Measurements from ENCODE around the gene TEX53.

Gene TEX53

DNA sequence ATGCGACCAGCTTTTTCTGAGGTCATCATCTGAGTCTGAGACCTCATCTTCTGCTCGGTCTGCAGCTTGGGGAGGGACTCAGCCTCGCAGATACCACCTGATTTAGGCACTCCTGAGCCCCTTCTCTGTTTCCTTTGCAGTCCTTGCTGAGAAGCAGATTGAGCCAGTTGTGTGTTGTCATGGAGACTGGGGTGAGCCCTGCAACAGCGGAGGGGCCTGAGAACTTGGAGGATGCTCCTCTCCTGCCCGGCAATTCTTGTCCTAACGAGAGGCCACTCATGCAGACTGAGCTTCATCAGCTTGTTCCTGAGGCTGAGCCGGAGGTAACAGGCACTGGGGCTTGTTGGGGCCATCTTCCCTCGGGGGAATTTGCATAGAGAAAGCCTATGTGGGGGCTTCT lies 19.2 kb downstream of the TEX53 start:
- no peak for DNase-seq (ENCODE audit: low spot score)

DNA sequence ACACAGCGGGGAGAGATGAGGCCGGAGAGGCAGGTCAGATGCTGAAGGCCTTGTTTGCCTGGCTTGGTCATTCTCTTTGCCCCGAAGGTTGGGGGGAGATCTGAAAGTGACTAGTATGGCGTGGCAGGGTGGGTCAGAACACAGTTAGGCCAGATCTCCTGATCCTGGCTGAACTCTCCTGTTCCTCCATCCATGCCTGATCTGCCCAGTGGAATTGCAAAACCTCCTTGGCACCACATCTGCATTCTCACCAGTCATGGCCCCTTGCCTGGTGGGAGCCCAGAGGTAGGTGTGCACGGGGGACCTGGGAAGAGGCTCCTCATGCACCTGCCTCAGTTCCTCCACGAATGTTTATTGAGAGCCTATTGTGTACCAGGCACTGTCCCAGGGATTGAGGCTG lies 23.2 kb downstream of the TEX53 start:
- no peak for DNase-seq (ENCODE audit: low spot score)

DNA sequence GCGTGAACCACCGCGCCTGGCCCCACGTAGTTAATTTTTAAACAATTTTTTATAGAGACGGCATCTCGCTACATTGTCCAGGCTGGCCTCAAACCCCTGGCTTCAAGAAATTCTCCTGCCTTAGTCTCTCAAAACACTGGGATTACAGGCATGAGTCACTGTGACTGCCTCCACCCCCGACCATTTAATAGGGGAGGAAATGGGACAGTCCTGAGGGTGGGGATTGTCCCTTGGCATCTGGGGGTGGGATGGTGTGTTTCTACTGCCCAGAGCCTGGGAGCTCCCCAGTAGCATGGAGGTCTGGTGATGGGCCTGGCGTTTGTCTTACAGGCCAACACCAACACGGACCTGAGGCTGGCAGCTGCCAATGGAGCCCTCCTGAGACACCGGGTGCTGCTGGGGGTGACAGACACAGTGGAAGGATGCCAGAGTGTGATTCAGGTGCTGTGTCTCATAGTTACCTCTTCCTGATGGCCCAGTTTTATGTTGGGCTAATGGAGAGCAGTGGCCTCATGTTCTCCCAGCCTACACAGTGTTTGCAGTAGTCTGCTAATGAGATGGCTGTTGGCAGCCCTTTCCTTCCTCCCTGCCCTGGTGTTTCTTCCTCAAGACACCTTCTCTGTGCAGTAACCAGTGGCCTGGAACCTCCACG lies 24.0 kb downstream of the TEX53 start:
- DNase-seq (ENCODE audit: low spot score) = no peak

DNA sequence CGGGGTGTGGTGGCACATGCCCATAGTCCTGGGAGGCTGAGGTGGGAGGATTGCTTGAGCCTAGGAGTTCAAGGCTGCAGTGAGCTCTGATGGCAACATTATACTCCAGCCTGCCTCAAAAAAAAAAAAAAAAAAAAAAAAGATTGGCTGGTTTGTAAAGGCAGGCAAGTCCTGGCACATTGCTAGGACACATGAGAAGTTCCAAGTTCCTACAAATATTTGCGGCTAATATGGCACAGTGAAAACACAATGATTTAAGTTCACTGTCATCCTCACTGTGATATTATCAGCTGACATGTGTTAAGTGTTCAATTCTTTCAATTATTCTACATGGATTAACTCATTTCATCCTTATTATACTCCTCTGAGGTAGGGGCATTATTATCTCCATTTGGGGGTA lies 26.4 kb downstream of the TEX53 start:
- DNase-seq (ENCODE audit: low spot score) = no peak

DNA sequence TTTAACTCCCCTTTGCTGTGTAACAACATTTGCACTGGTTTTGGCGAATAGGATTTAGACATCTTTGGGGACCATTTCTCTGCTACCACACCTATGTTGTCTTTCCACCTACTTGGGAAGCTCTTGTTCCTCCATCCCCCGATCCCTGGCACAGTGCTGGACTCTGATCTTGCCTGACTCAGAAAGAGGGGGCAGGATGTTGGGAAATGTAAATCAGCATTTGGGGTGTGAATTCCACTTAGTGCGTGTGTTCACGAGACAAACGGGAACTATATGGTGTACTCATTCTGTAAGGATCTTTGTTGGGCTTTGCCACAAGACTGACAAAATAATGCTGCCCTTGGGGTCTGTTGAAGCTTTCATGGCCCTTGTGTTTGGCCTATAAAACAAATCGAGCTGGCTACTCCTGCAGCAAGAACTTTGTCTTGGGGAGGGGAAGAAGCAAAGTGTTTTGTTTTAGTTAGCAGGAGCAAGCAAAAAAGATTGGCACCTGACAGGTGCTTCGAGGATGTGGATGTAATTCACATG lies 28.0 kb downstream of the TEX53 start:
- DNase-seq (ENCODE audit: low spot score) = no peak

DNA sequence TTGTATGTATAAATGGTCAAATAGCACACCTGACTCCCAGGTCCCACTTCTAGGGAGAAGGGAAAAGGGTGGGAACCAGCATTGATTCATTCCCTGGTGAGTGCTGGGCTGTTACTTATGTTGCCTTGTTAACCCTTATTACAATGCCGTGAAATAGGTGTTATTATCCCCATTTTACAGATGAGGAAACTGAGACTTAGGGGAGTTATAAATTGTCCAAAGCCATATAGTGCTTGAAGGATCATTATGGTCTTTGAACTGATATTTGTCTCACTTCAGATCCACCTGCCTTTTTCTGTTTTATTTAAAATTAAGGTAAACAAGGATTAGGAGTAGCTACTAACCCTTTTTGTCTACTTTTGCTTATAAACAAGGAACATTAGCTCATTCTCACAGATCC lies 30.1 kb downstream of the TEX53 start:
- no peak for DNase-seq (ENCODE audit: low spot score)

DNA sequence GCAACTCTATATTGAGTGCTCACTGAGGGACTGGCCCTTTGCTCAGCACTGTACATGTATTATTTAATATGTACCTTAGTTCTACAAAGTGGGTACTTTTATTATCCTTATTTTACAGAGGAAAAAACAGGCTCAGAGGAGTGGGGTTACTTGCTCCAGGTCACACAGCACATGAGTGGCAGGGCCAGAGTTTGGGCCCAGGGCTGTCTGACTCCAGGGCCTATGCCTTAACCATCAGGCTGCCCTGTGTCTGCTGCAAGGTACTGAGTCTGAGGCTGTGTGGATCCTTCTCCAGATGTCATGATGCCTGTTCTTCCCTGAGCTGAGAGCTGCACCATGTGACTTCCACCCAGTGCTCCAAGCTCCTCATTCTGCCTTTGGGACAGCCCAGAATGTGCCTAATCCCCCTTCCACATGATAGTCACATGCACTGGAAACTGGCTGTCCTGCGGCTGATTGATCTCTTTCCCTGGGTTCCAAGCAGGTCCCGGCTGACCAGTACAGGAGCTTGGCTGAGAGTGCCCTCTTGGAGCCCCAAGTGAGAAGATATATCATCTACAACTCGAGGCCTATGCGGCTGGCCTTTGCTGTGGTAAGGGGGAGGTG lies 31.1 kb downstream of the TEX53 start:
- DNase-seq (ENCODE audit: low spot score) = no peak

DNA sequence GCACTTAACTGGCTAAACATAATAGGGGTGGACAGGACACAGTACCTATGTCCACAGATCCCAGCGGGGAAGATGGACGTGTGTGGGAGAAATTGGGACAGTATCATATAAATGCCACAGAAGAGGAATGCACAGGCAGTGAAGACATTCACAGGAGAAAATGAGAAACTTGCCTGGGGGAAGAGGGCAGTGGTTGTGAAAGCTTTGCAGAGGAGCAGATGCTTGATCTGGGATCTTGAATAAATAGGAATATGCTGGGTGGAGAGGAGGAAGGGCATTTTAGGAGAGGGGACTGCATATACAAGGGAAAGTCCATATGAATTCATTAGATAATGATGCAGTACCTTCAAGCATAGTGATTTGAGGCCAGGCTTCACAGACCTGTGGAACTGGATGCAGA lies 32.9 kb downstream of the TEX53 start:
- no peak for DNase-seq (ENCODE audit: low spot score)

DNA sequence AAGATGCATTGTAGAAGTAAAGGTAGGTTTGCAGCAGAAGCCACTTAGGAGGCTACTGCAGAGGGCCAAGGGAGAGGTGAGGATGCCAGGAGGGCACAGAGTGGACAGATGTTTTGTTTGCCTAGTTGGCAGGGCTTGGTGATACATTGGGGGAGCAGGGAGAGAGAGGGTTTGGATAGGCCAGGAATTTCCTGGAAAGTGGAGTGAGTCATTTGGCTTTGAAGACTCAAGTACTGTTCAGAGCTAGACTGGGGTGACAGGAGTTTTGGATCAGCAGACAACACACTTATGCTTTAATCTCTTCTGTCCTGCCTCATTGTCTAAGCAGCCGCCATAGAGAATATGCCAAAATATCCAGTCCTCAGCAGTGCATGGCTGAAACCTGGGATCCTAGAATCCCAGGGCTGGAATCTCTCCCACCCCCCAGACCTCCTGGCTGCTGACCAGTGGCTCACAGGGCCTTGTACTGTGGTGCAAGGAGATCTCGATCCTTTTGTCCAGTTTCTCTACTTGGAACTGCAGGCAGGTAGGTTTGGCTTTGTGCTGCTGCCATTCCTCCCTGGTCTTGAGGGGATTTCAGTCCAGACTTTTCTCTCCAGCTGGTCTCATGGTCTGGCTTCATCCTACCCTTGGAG lies 35.5 kb downstream of the TEX53 start:
- peak; percentile 72 for DNase-seq (ENCODE audit: low spot score)

DNA sequence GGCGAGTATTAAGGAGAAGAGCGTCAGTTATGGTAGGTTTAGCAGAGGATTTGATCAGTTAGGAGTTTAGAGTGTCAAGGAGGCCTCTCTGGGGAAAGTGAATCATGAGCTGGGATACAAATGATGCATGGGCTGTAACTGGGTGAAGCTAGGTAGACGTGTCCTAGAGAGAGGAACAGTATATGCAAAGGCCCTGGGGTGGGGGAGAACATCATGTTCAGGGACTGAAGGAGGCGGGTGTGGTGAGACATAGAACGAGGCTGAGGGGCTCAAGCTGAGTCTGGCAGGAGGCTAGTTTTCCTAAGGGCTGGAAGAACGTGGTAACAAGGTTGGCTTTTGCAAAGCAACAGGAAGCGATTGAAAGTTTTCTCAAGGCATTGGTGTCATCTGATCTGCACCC lies 36.0 kb downstream of the TEX53 start:
- no peak for DNase-seq (ENCODE audit: low spot score)

DNA sequence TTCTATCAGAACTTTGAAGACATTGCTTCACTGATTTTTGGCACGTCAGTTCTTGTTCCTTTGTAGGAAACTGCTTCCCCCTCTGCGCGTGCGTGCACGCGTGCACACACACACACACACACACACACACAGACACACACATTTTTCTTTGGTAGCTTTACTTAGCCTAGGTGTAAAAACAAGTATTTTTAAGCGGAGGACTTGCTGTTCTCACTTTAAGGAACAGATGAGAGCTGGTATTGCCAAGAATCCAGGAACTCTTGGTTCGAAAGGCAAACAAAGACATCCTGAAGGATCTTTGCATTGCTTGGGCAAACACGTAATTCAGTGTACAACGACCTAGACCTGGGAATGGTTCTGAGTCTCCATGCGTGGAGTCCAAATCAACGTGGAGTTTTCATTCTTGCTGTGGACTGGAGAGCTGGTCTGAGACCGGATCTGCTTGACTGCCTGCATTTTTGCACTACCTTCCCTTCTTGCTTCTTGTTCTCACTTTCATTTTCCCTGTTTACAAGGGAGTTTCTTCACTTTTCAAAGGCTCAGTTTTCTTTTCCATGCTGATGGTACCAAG lies 38.3 kb downstream of the TEX53 start:
- DNase-seq (ENCODE audit: low spot score) = no peak

DNA sequence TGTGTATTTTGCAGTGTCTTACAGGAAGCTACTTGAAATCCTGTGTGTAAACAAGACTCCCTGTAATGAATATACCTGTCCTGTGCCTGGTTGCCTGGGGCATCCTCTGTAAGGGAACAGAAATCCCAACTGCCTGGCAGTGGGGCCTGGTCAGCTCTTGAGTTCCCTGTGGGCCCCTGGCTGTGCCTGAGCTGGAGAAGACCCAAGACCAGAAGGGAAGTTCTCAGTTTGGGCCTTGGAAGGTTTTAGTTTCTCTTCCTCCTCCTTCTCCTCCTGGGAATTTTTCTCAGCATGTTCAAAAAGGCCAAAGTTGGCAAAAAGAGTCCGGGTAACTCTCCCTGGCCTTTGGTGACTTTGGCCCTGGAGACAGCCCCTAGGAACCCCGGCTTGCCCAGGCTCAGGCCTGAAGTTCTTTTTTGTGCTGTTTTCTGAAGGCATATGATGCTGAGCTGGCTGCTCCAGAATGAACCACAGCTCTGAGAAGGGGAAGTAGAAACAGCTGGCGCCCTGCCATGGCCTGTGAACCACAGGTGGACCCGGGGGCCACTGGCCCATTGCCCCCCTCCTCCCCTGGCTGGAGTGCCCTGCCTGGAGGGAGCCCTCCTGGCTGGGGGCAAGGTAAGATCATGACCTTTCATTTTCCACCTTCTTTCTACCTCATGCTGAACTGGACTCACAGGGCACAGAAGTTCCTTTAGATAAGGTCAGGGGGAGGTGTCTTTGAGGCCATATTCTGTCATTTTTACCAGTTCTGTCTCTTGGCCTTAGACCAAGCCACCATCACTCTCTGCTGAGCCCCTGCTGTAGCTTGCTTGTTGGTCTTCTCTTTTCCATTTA lies 40.7 kb downstream of the TEX53 start:
- no peak for DNase-seq (ENCODE audit: low spot score)

DNA sequence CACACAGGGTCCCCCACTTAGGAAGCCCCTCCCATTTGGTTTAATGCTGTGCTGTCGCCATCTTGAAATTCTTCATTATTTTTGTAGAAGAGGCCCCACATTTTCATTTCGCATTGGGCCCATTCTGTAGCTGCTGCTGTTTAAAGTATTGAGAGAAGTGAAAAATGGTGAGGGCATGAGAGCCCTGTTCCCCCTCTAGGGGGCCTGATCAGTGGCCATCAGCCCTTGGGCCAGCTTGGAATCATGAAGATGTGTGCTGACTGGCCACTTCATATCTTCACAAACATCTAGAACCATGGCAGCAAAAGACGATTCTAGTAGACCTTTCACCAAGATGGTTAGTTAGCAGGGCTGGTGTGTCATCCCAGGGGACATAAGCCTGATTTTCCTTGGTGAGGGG lies 43.2 kb downstream of the TEX53 start:
- no peak for DNase-seq (ENCODE audit: low spot score)

DNA sequence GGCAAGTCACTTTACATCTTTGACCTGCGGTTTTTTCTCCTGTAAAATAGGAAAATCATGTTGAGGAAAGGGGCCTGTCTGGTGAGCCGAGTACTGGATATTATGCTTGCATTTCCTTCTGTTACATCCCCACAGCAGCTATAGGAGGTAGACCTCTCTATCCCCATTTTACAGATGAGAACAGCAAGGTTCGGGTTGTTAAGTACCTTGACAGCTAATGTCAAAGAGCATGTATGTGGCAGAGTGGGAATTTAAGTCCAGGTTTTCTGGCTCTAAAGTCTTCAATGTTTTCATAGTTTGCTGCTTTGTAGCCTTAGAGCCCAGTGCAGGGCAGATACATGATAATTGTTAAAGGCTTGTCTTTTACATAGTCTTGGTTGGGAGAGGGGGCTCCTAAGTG lies 43.7 kb downstream of the TEX53 start:
- DNase-seq (ENCODE audit: low spot score) = no peak

DNA sequence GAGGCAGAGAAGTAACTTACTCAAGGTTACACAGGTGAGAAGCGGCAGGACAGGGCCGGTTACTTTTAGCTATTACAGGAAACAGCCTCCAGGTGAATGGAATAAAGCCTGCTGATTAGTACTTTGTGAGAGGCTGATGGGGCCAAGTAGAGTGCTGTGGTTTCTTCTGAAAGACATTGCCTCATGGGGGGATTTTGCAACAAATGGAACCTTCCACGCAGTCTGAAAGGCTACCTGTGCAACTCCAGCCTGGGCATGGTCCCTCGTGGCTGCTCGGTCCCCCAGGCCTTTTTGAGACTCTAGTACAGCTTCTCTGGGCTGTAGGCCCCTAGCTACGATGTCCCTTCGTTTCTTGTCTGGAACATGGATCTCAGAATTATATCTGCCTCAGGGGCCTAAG lies 44.5 kb downstream of the TEX53 start:
- no peak for DNase-seq (ENCODE audit: low spot score)

DNA sequence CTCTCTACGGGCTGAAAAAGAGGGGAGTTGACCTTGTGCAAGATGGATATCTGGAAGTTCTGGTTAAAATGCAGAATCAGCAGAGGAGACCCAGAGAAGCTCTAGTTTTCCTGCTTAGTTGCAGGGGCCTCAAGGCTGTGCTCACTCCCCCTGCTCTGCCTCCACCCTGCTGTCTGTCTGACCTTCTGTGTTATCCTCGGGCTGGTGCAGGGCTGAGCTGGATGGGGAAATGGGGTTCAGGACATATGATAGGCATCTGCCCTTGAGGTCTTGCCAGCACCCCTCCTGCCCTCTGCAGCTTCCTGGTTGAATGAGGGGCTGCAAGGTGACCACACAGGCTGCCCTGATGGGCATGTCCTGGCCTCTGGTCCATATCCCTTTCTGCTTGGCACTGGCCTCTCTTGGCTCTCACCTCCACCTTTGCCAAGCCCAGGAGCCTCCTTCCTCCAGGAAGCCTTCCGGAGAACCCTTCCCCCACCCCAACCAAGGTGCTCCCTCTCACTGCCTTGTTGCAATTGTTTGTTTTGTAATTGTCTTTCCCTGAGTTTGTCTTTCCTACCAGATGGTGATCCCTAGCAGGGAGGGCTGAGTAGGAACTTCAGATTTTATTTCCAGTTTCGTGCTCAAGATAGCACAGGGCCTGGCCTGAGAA lies 45.2 kb downstream of the TEX53 start:
- DNase-seq (ENCODE audit: low spot score) = no peak

DNA sequence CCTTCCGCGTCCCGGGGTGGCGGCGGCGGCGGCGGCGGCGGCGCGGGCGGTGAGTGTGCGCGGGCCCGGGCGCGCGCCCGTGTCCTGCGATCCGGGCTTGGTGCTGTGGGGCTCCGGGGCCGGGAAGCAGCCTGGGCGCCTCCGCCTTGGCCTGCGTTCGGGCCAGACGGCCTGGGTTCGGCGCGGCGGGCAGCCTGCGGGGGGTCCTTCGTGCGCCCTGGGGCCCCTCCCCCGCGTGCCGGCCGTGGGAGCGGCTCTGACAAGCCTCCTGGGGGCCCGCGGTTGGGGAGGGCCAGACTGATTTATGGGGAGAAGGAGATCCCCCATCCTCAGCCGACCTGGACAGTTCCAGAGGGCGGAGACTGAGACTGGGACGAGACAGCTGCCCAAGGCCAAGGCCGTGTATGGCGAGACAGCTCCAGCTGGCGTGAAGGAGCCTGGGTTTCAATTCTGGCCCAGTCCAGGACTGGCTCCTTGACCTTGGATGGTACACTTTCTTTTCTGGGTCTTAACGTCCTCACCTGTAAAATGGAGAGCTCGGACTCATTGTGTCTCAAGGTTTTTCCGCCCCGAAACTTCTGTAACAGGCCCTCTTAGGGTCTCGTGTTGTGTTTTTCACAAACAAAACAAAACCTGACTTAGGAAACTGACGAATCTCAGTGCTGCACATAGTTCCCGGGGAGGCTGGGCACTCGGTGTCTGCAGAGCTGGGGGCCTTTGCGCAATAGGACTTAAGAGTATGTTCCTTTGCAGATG lies 45.9 kb downstream of the TEX53 start:
- peak; percentile 83 for DNase-seq (ENCODE audit: low spot score)

DNA sequence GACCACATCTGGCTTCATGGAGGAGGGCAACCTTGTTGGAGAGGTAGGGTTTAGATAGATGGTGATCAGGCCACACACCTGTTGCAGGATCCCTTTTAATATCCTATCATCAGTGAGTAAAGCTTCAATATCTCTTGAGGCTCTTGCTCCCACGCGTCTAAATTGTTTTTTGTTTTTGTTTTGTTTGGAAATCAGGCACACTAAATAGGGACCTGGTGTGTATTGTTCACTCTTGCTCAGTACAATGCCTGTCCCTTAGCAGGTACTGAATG lies 49.1 kb downstream of the TEX53 start:
- no peak for DNase-seq (ENCODE audit: low spot score)

DNA sequence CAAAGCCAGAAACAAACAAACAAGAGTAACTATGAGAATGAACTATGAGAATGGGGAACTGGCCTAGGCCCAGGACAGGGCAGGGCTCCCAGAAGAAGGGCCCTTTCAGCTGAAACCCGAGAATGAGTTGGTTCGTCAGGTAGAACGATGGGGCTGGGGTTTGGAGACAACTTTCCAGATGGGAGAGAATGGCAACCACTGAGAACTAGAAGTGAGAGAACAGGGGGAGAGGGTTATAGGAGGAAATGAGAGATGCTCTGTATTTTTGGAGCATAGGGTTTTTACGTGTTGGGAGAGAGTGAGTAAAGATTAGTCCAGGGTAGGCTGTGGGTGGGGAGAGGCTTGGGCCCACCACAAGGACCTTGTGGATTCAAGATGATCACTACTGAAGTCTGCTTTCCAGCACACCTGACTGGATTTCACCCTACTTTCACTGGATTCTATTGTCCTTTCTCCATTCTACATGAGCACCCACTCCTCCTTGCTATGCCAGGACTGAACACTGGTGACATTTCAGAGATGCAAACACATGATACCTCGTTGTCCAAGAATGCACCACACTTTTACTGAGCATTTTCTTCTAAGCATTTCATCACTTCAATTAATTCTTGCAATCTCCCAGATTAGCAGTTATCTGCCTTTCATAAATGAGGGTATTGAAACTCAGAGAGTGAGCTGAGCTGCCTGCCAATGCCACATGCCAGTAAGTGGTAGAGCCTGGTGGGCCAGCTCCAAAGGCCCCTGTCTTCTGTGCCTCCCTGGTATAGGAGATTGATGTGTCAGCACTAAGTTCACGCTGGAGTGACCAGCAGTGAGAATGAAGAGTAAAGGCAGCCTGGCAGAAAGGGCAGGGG lies 49.7 kb downstream of the TEX53 start:
- DNase-seq (ENCODE audit: low spot score) = no peak

DNA sequence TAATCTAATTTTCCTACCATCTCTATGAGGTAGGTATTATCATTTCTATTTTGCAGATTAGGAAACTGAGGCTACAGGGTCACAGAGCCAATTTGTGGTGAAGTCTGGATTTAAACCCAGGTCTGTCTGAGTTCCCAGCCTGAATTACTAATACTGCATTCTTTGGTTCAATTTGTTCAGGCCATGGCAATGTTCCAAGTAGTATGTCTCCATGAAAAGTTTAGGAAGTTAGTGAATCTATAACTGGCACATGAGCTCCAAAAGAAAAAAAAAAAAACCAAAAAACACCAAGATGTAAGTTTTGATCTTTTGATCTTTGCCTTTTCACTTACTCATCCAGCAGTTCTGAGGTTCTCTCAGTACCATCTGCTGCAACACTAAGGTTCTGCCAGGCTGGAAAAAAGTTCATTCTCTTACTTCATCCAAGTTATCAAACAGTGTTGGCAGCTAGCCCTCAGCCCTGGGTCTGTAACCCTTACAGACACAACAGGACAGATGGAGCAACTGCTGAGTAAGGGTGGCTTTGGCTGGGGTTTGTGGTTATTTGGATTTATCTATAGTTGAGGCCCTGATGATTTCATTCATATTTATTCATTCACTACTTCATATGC lies 50.9 kb downstream of the TEX53 start:
- peak; percentile 67 for DNase-seq (ENCODE audit: low spot score)

Measured in AG08396 (cell line).